ENCODE results near the gene ACOT6. TPM values are rescaled to one million over a fixed set of nuclear protein-coding genes. Genes with fewer than 3 reads are reported as not detected.
"Not testable (repeated sequence)": the region's sequence is repeated elsewhere in the genome, so short reads cannot be mapped to it uniquely, and the experiment has no call there.

ACOT6 gene
- total RNA-seq, 4 donors from 2014 or later, result not detected

- not testable (repeated sequence) for H3K9me3 ChIP-seq, H3K36me3 ChIP-seq, H3K27me3 ChIP-seq
- peak within 1 kb of the TSS in 2 of 3 donors; percentile 47 to 57 for H3K4me3 ChIP-seq (replicated peaks in 1 of 3)
- peak; percentile 61 to 78 for DNase-seq
- intact Hi-C loops (cut with DNase I), result loop anchor here (10.0 kb wide), 2 partner anchors 55 to 65 kb away; no protein-coding TSS in a partner anchor
- WGBS, 2 donors, result 0% methylated on average over 5 to 31 of the region's 83 CpGs
- TF ChIP-seq POLR2A (IDR thresholded peaks at IDR 0.05) (peak in 1 of 2 donors; percentile 63), CTCF (IDR thresholded peaks at IDR 0.05) (peak in 1 of 6 experiments; percentile 11)
- H3K27ac ChIP-seq, result peak within 1 kb of the TSS; percentile 89 to 94 (median 92)
- H3K4me1 ChIP-seq, result peaks cover 16 to 24% of the 10 kb centered on the region in 2 donors
Measured at GRCh38 chr14:73569185-73569958, 42.9 kb upstream of the ACOT6 start, which contains the start of gene ACOT2. Gene ACOT2, plus strand, starts transcription at chr14:73569213. Its CDS starts 28 bp downstream, at chr14:73569241.

- peak in 4 of 6 experiments; percentile 43 to 65 (median 47) for TF ChIP-seq CTCF (IDR thresholded peaks at IDR 0.05)
- H3K9me3 ChIP-seq; H3K36me3 ChIP-seq; H3K27me3 ChIP-seq; H3K4me3 ChIP-seq (replicated peaks in 1 of 3); intact Hi-C loops (cut with DNase I): not testable (repeated sequence)
- 0 to 39% methylated on average over 1 to 8 of the region's 8 CpGs for WGBS, 2 donors
- DNase-seq, result peak; percentile 39 to 61
- peak overlapping the region in 1 of 3 donors; percentile 94 for H3K27ac ChIP-seq
- H3K4me1 ChIP-seq, result peaks cover 16 to 24% of the 10 kb centered on the region in 2 donors
Measured at GRCh38 chr14:73570913-73571312, 41.4 kb upstream of the ACOT6 start.

- intact Hi-C loops (cut with DNase I); H3K27ac ChIP-seq; H3K4me3 ChIP-seq (replicated peaks in 1 of 3); H3K36me3 ChIP-seq; DNase-seq; H3K9me3 ChIP-seq; H3K27me3 ChIP-seq: not testable (repeated sequence)
- WGBS, 2 donors, result 56 to 57% methylated on average over 5 of the region's 5 CpGs
- H3K4me1 ChIP-seq, result peaks cover 8 to 12% of the 10 kb centered on the region in 2 donors
Measured at GRCh38 chr14:73573034-73573433, 39.3 kb upstream of the ACOT6 start.

- H3K4me1 ChIP-seq; DNase-seq; H3K4me3 ChIP-seq (replicated peaks in 1 of 3); H3K27ac ChIP-seq; H3K36me3 ChIP-seq; H3K27me3 ChIP-seq; intact Hi-C loops (cut with DNase I); H3K9me3 ChIP-seq: not testable (repeated sequence)
- 71 to 81% methylated on average over 4 of the region's 4 CpGs for WGBS, 2 donors
Measured at GRCh38 chr14:73573740-73574139, 38.6 kb upstream of the ACOT6 start.

- H3K36me3 ChIP-seq; H3K9me3 ChIP-seq; H3K4me3 ChIP-seq (replicated peaks in 1 of 3); H3K4me1 ChIP-seq; H3K27me3 ChIP-seq; H3K27ac ChIP-seq; DNase-seq; intact Hi-C loops (cut with DNase I): not testable (repeated sequence)
- 94 to 97% methylated on average over 7 of the region's 7 CpGs for WGBS, 2 donors
Measured at GRCh38 chr14:73574251-73574650, 38.1 kb upstream of the ACOT6 start.

- Histone ChIP-seq H3K27ac (no peak overlapping the region), H3K4me3 (replicated peaks in 1 of 3) (no peak overlapping the region), H3K27me3 (no peaks in the 10 kb centered on the region), H3K4me1 (no peaks in the 10 kb centered on the region), H3K36me3 (peaks cover 0 to 5% of the 10 kb centered on the region in 2 donors), H3K9me3 (no peaks in the 10 kb centered on the region)
- DNase-seq, result no peak
- TF ChIP-seq POLR2A (IDR thresholded peaks at IDR 0.05) (no peak), CTCF (IDR thresholded peaks at IDR 0.05) (no peak)
- 89 to 94% methylated on average over 3 of the region's 3 CpGs for WGBS, 2 donors
- intact Hi-C loops (cut with DNase I), result no loop called here
Measured at GRCh38 chr14:73576391-73576790, 35.9 kb upstream of the ACOT6 start.

- H3K4me1 ChIP-seq; H3K27me3 ChIP-seq; DNase-seq; H3K4me3 ChIP-seq (replicated peaks in 1 of 3); H3K27ac ChIP-seq; H3K36me3 ChIP-seq; H3K9me3 ChIP-seq; intact Hi-C loops (cut with DNase I): not testable (repeated sequence)
- WGBS, 2 donors, result 88% methylated on average over 2 of the region's 2 CpGs; no CpG with 5 or more reads in 1 of the 2 donors
Measured at GRCh38 chr14:73577214-73577613, 35.1 kb upstream of the ACOT6 start.

- DNase-seq; H3K9me3 ChIP-seq; H3K36me3 ChIP-seq; H3K27me3 ChIP-seq; intact Hi-C loops (cut with DNase I); H3K27ac ChIP-seq; H3K4me1 ChIP-seq; H3K4me3 ChIP-seq (replicated peaks in 1 of 3): not testable (repeated sequence)
- 73 to 87% methylated on average over 9 to 10 of the region's 11 CpGs for WGBS, 2 donors
Measured at GRCh38 chr14:73582102-73582979, 30.0 kb upstream of the ACOT6 start.

Data from thyroid gland (tissue), 4 donors.